GM12878 (cell line): ENCODE results near the gene ABCC1. TPM values are rescaled to one million over a fixed set of nuclear protein-coding genes. Genes with fewer than 3 reads are reported as not detected.

Experiments
- ATAC-seq: fragments of 200-7000 bp; cut with Tn5 transposase; 3 replicates; pipeline ENCODE4 v1.9.1; 2020; ENCODE audit warnings: mild to moderate bottlenecking, moderate library complexity
- BruUV-seq: library from RNA; stranded (reverse); fragments of 400-500 nt; replicated peaks from 2 replicates; lab custom pipeline; 2021; lab: Mats Ljungman, UMichigan
- CTCF ChIA-PET: fragments of 300-600 bp; sonication (Branson Sonifier 250); formaldehyde crosslinking; extraction: SDS; loops from one replicate; lab custom pipeline; 2021; ENCODE audit warnings: inconsistent platforms; lab: Yijun Ruan, JAX
- POLR2A ChIA-PET: fragments of 350-600 bp; formaldehyde crosslinking; extraction: SDS; loops from one replicate; lab custom pipeline; 2021; ENCODE audit warnings: inconsistent platforms; lab: Charles Lee
- RAD21 ChIA-PET: fragments of 300-600 bp; sonication (Branson Sonifier 250); formaldehyde crosslinking; loops from one replicate; lab custom pipeline; 2023; ENCODE audit warnings: antibody characterized with exemption; ENCODE audit not compliant: unreplicated experiment; lab: Charles Lee
- SMC1A ChIA-PET: fragments of 300-600 bp; sonication (Branson Sonifier 250); formaldehyde crosslinking; loops from one replicate; lab custom pipeline; 2023; ENCODE audit not compliant: unreplicated experiment, uncharacterized antibody; lab: Charles Lee
- DNase-seq: peaks from one replicate; pipeline ENCODE4 v3.0.0-alpha.2; 2011; ENCODE audit warnings: low read depth, low spot score
- FAIRE-seq: peaks from 3 replicates; lab custom pipeline; 2011; peaks lifted over from hg19 to GRCh38; lab: Jason Lieb, UNC
- H2AFZ ChIP-seq: 2 replicates; pipeline ENCODE4 v1.6.0; 2011; ENCODE audit warnings: low read depth, low read length, control low read depth; ENCODE audit not compliant: control insufficient read depth
- H3K27ac ChIP-seq: 2 replicates; pipeline ENCODE4 v1.5.1; 2011; ENCODE audit warnings: control low read depth; ENCODE audit not compliant: control insufficient read depth, insufficient read depth
- H3K27me3 ChIP-seq, 2 experiments: replicated peaks in 1 of 2; 2 replicates each; pipeline versions ENCODE4 v1.6.0 to v1.6.1; 2011; ENCODE audit warnings: low read length in 1 of 2; ENCODE audit not compliant: control insufficient read depth in 2 of 2, insufficient read depth in 2 of 2
- H3K36me3 ChIP-seq, 2 experiments: 2 replicates each; pipeline ENCODE4 v1.5.1; 2011; ENCODE audit warnings: low read length in 1 of 2; ENCODE audit not compliant: control insufficient read depth in 2 of 2, insufficient read depth in 2 of 2
- H3K4me1 ChIP-seq: 2 replicates; pipeline ENCODE4 v1.6.1; 2011; ENCODE audit warnings: mild to moderate bottlenecking, low read length, moderate library complexity, mixed read lengths; ENCODE audit not compliant: control insufficient read depth, insufficient read depth
- H3K4me2 ChIP-seq: 2 replicates; pipeline ENCODE4 v1.6.0; 2011; ENCODE audit warnings: control low read depth; ENCODE audit not compliant: control insufficient read depth, insufficient read depth
- H3K4me3 ChIP-seq: fragments of 200-600 bp; sonication (generic); 2 replicates; pipeline ENCODE4 v1.5.1; 2016
- H3K79me2 ChIP-seq: 2 replicates; pipeline ENCODE4 v1.6.0; 2011; ENCODE audit warnings: low read length; ENCODE audit not compliant: control insufficient read depth, insufficient read depth
- H3K9ac ChIP-seq: 2 replicates; pipeline ENCODE4 v1.8.0; 2011; ENCODE audit warnings: low read length, control low read depth, mixed read lengths; ENCODE audit not compliant: control insufficient read depth, insufficient read depth
- H3K9me3 ChIP-seq: replicated peaks from 3 replicates; pipeline ENCODE4 v1.5.1; 2011; ENCODE audit warnings: mild to moderate bottlenecking, low read length; ENCODE audit not compliant: control insufficient read depth, insufficient read depth
- H4K20me1 ChIP-seq: 2 replicates; pipeline ENCODE4 v1.6.0; 2011; ENCODE audit not compliant: control insufficient read depth, insufficient read depth
- BCLAF1 ChIP-seq: fragments of 450-650 bp; IDR thresholded peaks from 2 replicates; pipeline ENCODE4 v1.6.1; 2017; ENCODE audit warnings: antibody characterized with exemption, mild to moderate bottlenecking, moderate library complexity
- EGR1 ChIP-seq, 2 experiments: IDR thresholded peaks; 1 replicate in 1 of 2; 2 replicates in 1 of 2; pipeline ENCODE4 v1.6.1; 2011 to 2012; ENCODE audit warnings: low read depth in 2 of 2, low read length in 2 of 2, borderline replicate concordance in 1 of 2, mild to moderate bottlenecking in 1 of 2, moderate library complexity in 1 of 2
- KLF5 ChIP-seq: fragments of 450-650 bp; IDR thresholded peaks from 2 replicates; pipeline ENCODE4 v1.6.1; 2014; ENCODE audit warnings: mild to moderate bottlenecking; ENCODE audit not compliant: partially characterized antibody
- RCOR1 ChIP-seq: conservative IDR thresholded peaks from 2 replicates; pipeline ENCODE4 v1.6.1; 2012; ENCODE audit warnings: low read depth, low read length, improper control_type of control experiment
- SMAD5 ChIP-seq: IDR thresholded peaks from 2 replicates; pipeline ENCODE4 v1.6.1; 2016; ENCODE audit warnings: antibody characterized with exemption, low read depth
- SRF ChIP-seq, 2 experiments: IDR thresholded peaks; 2 replicates each; pipeline ENCODE4 v1.6.1; 2011; ENCODE audit warnings: low read depth in 2 of 2, low read length in 2 of 2, mild to moderate bottlenecking in 1 of 2, moderate library complexity in 1 of 2
- STAT1 ChIP-seq: fragments of 450-650 bp; conservative IDR thresholded peaks from 2 replicates; pipeline ENCODE4 v1.6.1; 2014; ENCODE audit warnings: antibody characterized with exemption, mild to moderate bottlenecking
- TCF12 ChIP-seq: IDR thresholded peaks from 2 replicates; pipeline ENCODE4 v1.6.1; 2011; ENCODE audit warnings: low read depth, mild to moderate bottlenecking, low read length
- WRNIP1 ChIP-seq: IDR thresholded peaks from 2 replicates; pipeline ENCODE4 v1.6.1; 2011; ENCODE audit warnings: low read depth, low read length, improper control_type of control experiment, borderline replicate concordance
- ZBTB33 ChIP-seq: fragments of 450-650 bp; IDR thresholded peaks from 2 replicates; pipeline ENCODE4 v1.6.1; 2017; ENCODE audit warnings: mild to moderate bottlenecking
- ZNF24 ChIP-seq: fragments of 450-650 bp; IDR thresholded peaks from 2 replicates; pipeline ENCODE4 v1.6.1; 2017; ENCODE audit warnings: antibody characterized with exemption, mild to moderate bottlenecking
- ZNF592 ChIP-seq: fragments of 450-650 bp; IDR thresholded peaks from 2 replicates; pipeline ENCODE4 v1.6.1; 2017; ENCODE audit warnings: mild to moderate bottlenecking, moderate library complexity
- WGBS: methylation state at CpG from one replicate; pipeline ENCODE4 v1.1.6; 2016; ENCODE audit warnings: low lambda C conversion rate; ENCODE audit not compliant: insufficient replicate concordance, insufficient coverage; ENCODE audit errors: missing lambda C conversion rate; 5-methylcytosine and 5-hydroxymethylcytosine counted together
- in situ Hi-C: fragments of 300-500 bp; cut with MboI; formaldehyde crosslinking; loops from 9 replicates; pipeline ENCODE4 v1.14.3; 2018; ENCODE audit warnings: mixed read lengths
- intact Hi-C: fragments of 100-400 bp; cut with micrococcal nuclease; formaldehyde crosslinking; loops from one replicate; pipeline ENCODE4 v1.14.2; 2022; ENCODE audit not compliant: unreplicated experiment
- polyA plus RNA-seq, 11 experiments: library from polyadenylated mRNA; depleted of rRNA in 4 of 11; unstranded in 6 of 11; stranded (reverse) in 5 of 11; fragments of >200 nt; fragmentation: Nextera tagmentation in 4 of 11; fragmentation: Illumina TruSeq in 1 of 11; extraction: Ambion mirVana in 4 of 11; extraction: Trizol in 1 of 11; gene quantifications; 1 replicate in 1 of 11; 2 replicates in 10 of 11; pipeline versions ENCODE4 v1.2.1 to v1.2.3, GENCODE V29; 2011 to 2016; ENCODE audit warnings: inconsistent platforms in 2 of 11, missing spikeins in 2 of 11, low read depth in 1 of 11
- total RNA-seq, 4 experiments: library from RNA; depleted of rRNA in 3 of 4; stranded (reverse); fragments of >200 nt in 3 of 4; fragmentation: Illumina TruSeq in 1 of 4; extraction: Trizol in 1 of 4; gene quantifications; 2 replicates each; pipeline versions ENCODE4 v1.2.1 to v1.2.3, GENCODE V29; 2013 to 2021
- TF ChIP-seq, protein P1 (sequence below): fragments of 450-650 bp; IDR thresholded peaks from 2 replicates; pipeline ENCODE4 v1.6.1; 2016; ENCODE audit warnings: mild to moderate bottlenecking

The ABCC1 gene
- total and polyA plus RNA-seq, 10 of the 15 experiments (the other 5 are each of a cell fraction or from before 2014, with no cell fraction given): 3.2 to 44.6 (median 14.5) TPM

DNA sequence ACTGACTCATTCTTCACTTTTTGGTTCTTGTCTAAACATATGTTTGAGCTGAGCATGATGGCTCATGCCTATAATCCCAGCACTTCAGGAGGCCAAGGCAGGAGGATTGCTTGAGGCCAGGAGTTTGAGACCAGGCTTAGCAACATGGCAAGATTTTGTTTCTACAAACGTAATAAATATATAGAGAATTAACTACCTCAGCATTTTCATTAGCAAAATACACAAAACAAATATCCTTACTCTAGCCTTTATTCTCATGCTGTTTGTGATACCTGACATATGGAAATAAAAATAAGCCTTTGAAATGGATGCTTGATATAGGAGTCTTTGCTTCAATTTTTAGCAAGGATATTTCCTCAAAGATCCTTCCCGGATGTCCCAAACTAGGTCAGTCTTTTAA is 132.8 kb downstream of the ABCC1 start:
- Histone ChIP-seq H3K36me3 (peaks cover 22 to 48% of the 10 kb centered on the region in 2 experiments; a peak in 3 of 4 replicates), H3K27ac (no peak overlapping the region), H2AFZ (no peak overlapping the region), H4K20me1 (no peaks in the 10 kb centered on the region), H3K9ac (no peak overlapping the region), H3K4me2 (no peak overlapping the region), H3K4me3 (no peak overlapping the region), H3K79me2 (no peaks in the 10 kb centered on the region), H3K9me3 (peaks cover 5% of the 10 kb centered on the region; the same call in 1 of the 3 replicates), H3K4me1 (no peaks in the 10 kb centered on the region), H3K27me3 (no peaks in the 10 kb centered on the region)
- ChIA-PET POLR2A (no interaction called here), CTCF (no interaction called here), RAD21 (no interaction called here), SMC1A (no interaction called here)
- DNase-seq (no peak), FAIRE-seq (no peak), ATAC-seq (no peak)
- in situ Hi-C loops: no loop called here
- intact Hi-C loops: no loop called here
- BruUV-seq: no TSS peak
- 100% methylated on average over 2 of the region's 2 CpGs for WGBS
- TF ChIP-seq BCLAF1 (no peak), ZNF592 (no peak), SMAD5 (no peak), TCF12 (no peak), ZBTB33 (no peak), ZNF24 (no peak), RCOR1 (no peak), STAT1 (no peak), EGR1 (IDR thresholded peaks at IDR 0.05; ENCODE audit: borderline replicate concordance in 1 of 2, low read depth in 2 of 2, low read length in 2 of 2) (no peak), KLF5 (no peak), WRNIP1 (no peak), SRF (IDR thresholded peaks at IDR 0.05; ENCODE audit: low read depth in 2 of 2, low read length in 2 of 2) (no peak)
- TF ChIP-seq, protein P1, sequence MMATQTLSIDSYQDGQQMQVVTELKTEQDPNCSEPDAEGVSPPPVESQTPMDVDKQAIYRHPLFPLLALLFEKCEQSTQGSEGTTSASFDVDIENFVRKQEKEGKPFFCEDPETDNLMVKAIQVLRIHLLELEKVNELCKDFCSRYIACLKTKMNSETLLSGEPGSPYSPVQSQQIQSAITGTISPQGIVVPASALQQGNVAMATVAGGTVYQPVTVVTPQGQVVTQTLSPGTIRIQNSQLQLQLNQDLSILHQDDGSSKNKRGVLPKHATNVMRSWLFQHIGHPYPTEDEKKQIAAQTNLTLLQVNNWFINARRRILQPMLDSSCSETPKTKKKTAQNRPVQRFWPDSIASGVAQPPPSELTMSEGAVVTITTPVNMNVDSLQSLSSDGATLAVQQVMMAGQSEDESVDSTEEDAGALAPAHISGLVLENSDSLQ: no peak
